Activated CD8-positive, alpha-beta T cell treated with anti-CD3 and anti-CD28 coated beads for 36 hours (primary cell): ENCODE data around the gene HINFP. TPM values are rescaled to one million over a fixed set of nuclear protein-coding genes. Genes with fewer than 3 reads are reported as not detected.
A peak's percentile ranks its signal among the peaks of the same experiment; 100 is the strongest.

ENCODE experiments used
- ATAC-seq: fragments of 200-7000 bp; cut with Tn5 transposase; one replicate; pipeline ENCODE4 v1.10.0; 2021; ENCODE audit warnings: mild to moderate bottlenecking, moderate library complexity
- CTCF ChIA-PET: fragments of 350-600 bp; sonication (Branson Sonifier 250); formaldehyde crosslinking; loops from one replicate; lab custom pipeline; 2021; ENCODE audit warnings: antibody characterized with exemption; lab: Charles Lee
- POLR2A ChIA-PET: fragments of 350-600 bp; sonication (Branson Sonifier 250); formaldehyde crosslinking; loops from one replicate; lab custom pipeline; 2021; ENCODE audit warnings: antibody characterized with exemption; lab: Charles Lee
- DNase-seq: peaks from one replicate; pipeline ENCODE4 v3.0.0-alpha.2; 2020
- H3K27ac Mint-ChIP-seq: one replicate; pipeline ENCODE4 v1.8.0; 2021; ENCODE audit warnings: mild to moderate bottlenecking, mixed read lengths
- H3K27me3 Mint-ChIP-seq: one replicate; pipeline ENCODE4 v1.8.0; 2021; ENCODE audit warnings: mixed read lengths
- H3K36me3 Mint-ChIP-seq: one replicate; pipeline ENCODE4 v1.8.0; 2021; ENCODE audit warnings: low read depth, mixed read lengths
- H3K4me1 Mint-ChIP-seq: one replicate; pipeline ENCODE4 v1.8.0; 2021; ENCODE audit warnings: low read depth, mixed read lengths
- H3K4me3 Mint-ChIP-seq: one replicate; pipeline ENCODE4 v1.8.0; 2021; ENCODE audit warnings: mild to moderate bottlenecking, moderate library complexity, mixed read lengths
- H3K9me3 Mint-ChIP-seq: one replicate; pipeline ENCODE4 v1.8.0; 2021; ENCODE audit warnings: mixed read lengths
- intact Hi-C: fragments of 100-400 bp; cut with micrococcal nuclease; formaldehyde crosslinking; loops from one replicate; pipeline ENCODE4 v1.10.0; 2022
- total RNA-seq, 2 experiments: library from RNA; stranded (reverse); gene quantifications; one replicate each; pipeline ENCODE4 v1.2.3, GENCODE V29; 2021
- TF ChIP-seq, protein P1 (sequence below): fragments of 200-600 bp; IDR thresholded peaks from one replicate; pipeline ENCODE4 v1.8.0; 2022; ENCODE audit warnings: antibody characterized with exemption, mild to moderate bottlenecking

HINFP gene
- total RNA-seq, 2 experiments from 2014 or later = 23.9 to 26.5 TPM

DNA sequence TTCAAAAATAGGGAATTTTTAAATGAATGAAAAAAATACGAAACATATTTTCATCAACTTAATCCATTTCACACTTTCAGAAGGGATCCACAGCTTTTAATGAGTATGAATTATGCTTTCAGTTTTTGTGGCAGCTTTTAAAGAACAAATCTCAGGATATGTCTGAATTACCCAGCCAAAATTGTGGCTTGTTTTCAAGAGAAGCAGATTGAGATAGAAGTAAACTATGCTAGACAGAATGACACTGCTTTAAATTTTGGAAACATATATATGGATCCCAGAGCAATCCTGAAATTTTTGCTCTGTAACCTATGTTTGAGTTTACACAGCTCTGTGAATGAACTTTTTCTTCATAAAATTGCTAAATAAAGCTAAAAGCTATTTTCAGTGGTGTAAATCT, 2.4 kb upstream of the HINFP start:
- Mint-ChIP-seq H3K9me3 (no peaks in the 10 kb centered on the region), H3K4me3 (no peak overlapping the region), H3K27me3 (no peaks in the 10 kb centered on the region), H3K27ac (no peak overlapping the region), H3K4me1 (peaks cover 37% of the 10 kb centered on the region), H3K36me3 (peaks cover 28% of the 10 kb centered on the region)
- ChIA-PET POLR2A (interaction anchor here (0.6 to 6.2 kb wide), 5 partner anchors 8 to 1149 kb away, joined by 3 to 46 read pairs (median 3); partner anchors contain the start of gene C2CD2L), CTCF (interaction anchor here (0.8 to 1.2 kb wide), 5 partner anchors 9 to 87 kb away, joined by 3 to 5 read pairs (median 4); partner anchors contain the start of gene CBL)
- ATAC-seq (no peak), DNase-seq (no peak)
- TF ChIP-seq, protein P1, sequence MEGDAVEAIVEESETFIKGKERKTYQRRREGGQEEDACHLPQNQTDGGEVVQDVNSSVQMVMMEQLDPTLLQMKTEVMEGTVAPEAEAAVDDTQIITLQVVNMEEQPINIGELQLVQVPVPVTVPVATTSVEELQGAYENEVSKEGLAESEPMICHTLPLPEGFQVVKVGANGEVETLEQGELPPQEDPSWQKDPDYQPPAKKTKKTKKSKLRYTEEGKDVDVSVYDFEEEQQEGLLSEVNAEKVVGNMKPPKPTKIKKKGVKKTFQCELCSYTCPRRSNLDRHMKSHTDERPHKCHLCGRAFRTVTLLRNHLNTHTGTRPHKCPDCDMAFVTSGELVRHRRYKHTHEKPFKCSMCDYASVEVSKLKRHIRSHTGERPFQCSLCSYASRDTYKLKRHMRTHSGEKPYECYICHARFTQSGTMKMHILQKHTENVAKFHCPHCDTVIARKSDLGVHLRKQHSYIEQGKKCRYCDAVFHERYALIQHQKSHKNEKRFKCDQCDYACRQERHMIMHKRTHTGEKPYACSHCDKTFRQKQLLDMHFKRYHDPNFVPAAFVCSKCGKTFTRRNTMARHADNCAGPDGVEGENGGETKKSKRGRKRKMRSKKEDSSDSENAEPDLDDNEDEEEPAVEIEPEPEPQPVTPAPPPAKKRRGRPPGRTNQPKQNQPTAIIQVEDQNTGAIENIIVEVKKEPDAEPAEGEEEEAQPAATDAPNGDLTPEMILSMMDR = no peak
- intact Hi-C loops = no loop called here

GRCh38 chr11:119120639-119121007, 757 bp upstream of the HINFP start:
- no peak for ATAC-seq
- intact Hi-C loops = no loop called here
- H3K27me3 Mint-ChIP-seq = no peaks in the 10 kb centered on the region
- CTCF ChIA-PET = interaction anchor here (0.9 to 2.2 kb wide), 5 partner anchors 14 to 85 kb away, joined by 3 to 7 read pairs (median 4); no protein-coding TSS in a partner anchor
- no peaks in the 10 kb centered on the region for H3K9me3 Mint-ChIP-seq
- DNase-seq = no peak
- H3K36me3 Mint-ChIP-seq = peaks cover 24% of the 10 kb centered on the region
- POLR2A ChIA-PET = interaction anchor here (0.6 to 6.2 kb wide), 9 partner anchors 10 to 203 kb away, joined by 3 to 46 read pairs (median 4); no protein-coding TSS in a partner anchor
- H3K27ac Mint-ChIP-seq = peak overlapping the region; percentile 89
- H3K4me1 Mint-ChIP-seq = peaks cover 33% of the 10 kb centered on the region
- peak overlapping the region; percentile 93 for H3K4me3 Mint-ChIP-seq
- TF ChIP-seq, protein P1 = no peak

- TF ChIP-seq, protein P1 = no peak
- ATAC-seq = peak; percentile 2
- intact Hi-C loops = no loop called here
These were observed 388 bp downstream of the HINFP start for GRCh38 chr11:119121811-119122124.

DNA sequence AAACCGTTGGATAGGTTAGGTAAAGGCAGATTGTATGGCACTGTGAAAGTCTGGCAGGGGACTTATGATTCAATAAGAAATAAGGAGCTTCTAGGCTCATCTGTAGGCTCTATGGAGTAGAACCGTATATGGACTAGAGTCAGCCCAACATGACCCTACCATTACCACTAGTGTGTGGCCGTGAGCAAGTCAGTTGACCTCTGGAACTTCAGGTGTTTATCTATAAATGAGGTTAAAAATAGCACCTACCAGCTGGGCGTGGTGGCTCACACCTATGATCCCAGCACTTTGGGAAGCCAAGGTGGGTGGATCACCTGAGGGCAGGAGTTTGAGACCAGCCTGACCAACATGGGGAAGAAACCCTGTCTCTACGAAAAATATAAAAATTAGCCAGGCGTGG, 4.4 kb downstream of the HINFP start:
- Mint-ChIP-seq H3K27me3 (no peaks in the 10 kb centered on the region), H3K27ac (no peak overlapping the region), H3K4me1 (peaks cover 32% of the 10 kb centered on the region), H3K36me3 (peaks cover 21% of the 10 kb centered on the region), H3K4me3 (no peak overlapping the region), H3K9me3 (no peaks in the 10 kb centered on the region)
- TF ChIP-seq, protein P1 = no peak
- ATAC-seq = no peak
- POLR2A ChIA-PET = interaction anchor here (0.8 to 1.5 kb wide), 2 partner anchors 17 to 19 kb away, joined by 3 to 5 read pairs; no protein-coding TSS in a partner anchor
- intact Hi-C loops = no loop called here
- no peak for DNase-seq
- CTCF ChIA-PET = interaction anchor here (0.9 to 2.0 kb wide), 3 partner anchors 13 to 80 kb away, joined by 3 to 6 read pairs (median 4); no protein-coding TSS in a partner anchor

More at GRCh38 chr11:119121811-119122124, 388 bp downstream of the HINFP start:
- Mint-ChIP-seq H3K36me3 (peaks cover 18% of the 10 kb centered on the region), H3K4me1 (peaks cover 33% of the 10 kb centered on the region), H3K27ac (peak overlapping the region; percentile 82), H3K27me3 (no peaks in the 10 kb centered on the region), H3K9me3 (no peaks in the 10 kb centered on the region), H3K4me3 (peak overlapping the region; percentile 93)
- DNase-seq = no peak
- ChIA-PET CTCF (interaction anchor here (0.5 to 2.2 kb wide), 7 partner anchors 12 to 75 kb away, joined by 3 to 7 read pairs (median 4); no protein-coding TSS in a partner anchor), POLR2A (interaction anchor here (0.7 to 6.2 kb wide), 9 partner anchors 11 to 91 kb away, joined by 3 to 46 read pairs (median 3); partner anchors contain the start of genes C2CD2L and SLC37A4)

- TF ChIP-seq, protein P1 = no peak
- ChIA-PET CTCF (interaction anchor here (0.9 to 2.0 kb wide), 6 partner anchors 12 to 95 kb away, joined by 3 to 6 read pairs (median 3); partner anchors contain the start of gene NLRX1), POLR2A (interaction anchor here (0.8 to 1.5 kb wide), 3 partner anchors 16 to 34 kb away, joined by 3 to 5 read pairs (median 3); no protein-coding TSS in a partner anchor)
- peak overlapping the region; percentile 53 for H3K27ac Mint-ChIP-seq
- H3K27me3 Mint-ChIP-seq = no peaks in the 10 kb centered on the region
- H3K36me3 Mint-ChIP-seq = peaks cover 28% of the 10 kb centered on the region
- no peak for ATAC-seq
- intact Hi-C loops = no loop called here
- H3K4me3 Mint-ChIP-seq = no peak overlapping the region
- no peak for DNase-seq
- peaks cover 30% of the 10 kb centered on the region for H3K4me1 Mint-ChIP-seq
- H3K9me3 Mint-ChIP-seq = no peaks in the 10 kb centered on the region
These were observed 5.4 kb downstream of the HINFP start for GRCh38 chr11:119126675-119127268.
